ENCODE results near the gene FARP2.

FARP2 gene

GRCh38 chr2:241456546-241456945, 100.5 kb downstream of the FARP2 start:
- DNase-seq (ENCODE audit: low read depth) = no peak

DNA sequence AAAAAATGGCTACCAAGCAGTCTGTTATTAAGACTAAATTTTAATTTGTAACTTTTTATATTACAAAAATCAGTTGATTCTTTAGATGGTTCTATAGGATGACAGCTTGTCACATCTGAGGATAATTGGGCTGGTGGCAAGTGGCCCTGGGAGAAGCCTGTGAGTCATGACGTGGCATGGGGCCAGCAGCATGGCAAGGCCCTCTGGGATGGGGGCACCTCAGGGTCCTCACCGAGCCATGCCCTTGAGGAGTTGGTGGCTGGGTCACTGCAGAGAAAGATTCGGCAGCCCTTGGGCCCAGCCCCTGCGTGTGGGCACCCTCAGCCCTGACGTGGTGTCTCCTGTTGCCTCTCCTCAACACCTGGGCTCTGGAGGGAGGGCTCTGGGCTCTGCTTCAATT, 102.6 kb downstream of the FARP2 start:
- no peak for DNase-seq (ENCODE audit: low read depth)

- DNase-seq (ENCODE audit: low read depth) = no peak
Observed at GRCh38 chr2:241459520-241459919, 103.4 kb downstream of the FARP2 start.

DNA sequence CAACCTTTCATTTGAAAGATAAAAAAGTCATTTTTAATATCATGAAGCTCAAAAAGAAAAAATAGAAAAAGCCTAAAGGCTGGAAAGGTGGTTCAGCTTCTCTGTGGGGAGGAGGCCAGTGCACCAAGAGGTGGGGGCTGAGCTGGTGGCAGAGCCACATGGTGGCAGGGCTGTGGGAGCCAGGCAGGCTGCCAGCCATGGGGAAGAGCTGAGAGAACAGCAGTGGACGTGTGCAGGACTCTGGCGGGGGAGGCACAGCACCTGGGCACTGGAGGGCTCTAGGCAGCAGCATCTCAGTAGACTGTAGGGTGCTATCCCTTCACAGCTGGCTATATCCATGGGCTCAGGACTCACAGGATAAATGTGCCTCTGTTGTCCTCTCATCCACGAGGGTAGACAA, 104.5 kb downstream of the FARP2 start:
- no peak for DNase-seq (ENCODE audit: low read depth)

- DNase-seq (ENCODE audit: low read depth) = no peak
Observed at GRCh38 chr2:241461693-241462677, 105.9 kb downstream of the FARP2 start.

GRCh38 chr2:241463276-241464135, 107.4 kb downstream of the FARP2 start:
- DNase-seq (ENCODE audit: low read depth) = no peak

GRCh38 chr2:241465543-241465942, 109.5 kb downstream of the FARP2 start:
- DNase-seq (ENCODE audit: low read depth) = no peak

DNA sequence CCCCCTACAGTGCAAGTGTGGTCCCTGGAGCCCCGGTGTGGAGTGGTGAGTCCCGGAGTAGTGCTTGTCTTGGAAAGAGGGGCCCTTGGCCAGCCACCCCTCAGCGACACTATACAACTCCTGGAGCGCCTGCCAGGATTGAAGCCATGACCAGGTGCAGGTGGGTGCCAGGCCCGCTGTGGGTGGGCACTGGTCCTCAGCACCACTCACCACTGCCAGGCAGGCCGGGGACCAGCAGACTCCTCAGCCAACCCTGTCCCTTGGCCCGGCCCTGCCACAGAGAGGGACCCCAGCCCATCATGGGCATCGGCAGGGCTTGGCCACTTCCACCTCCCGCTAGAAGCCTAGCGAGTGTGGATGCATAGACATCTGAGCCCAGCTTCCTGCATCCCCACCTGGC, 110.1 kb downstream of the FARP2 start:
- no peak for DNase-seq (ENCODE audit: low read depth)

DNA sequence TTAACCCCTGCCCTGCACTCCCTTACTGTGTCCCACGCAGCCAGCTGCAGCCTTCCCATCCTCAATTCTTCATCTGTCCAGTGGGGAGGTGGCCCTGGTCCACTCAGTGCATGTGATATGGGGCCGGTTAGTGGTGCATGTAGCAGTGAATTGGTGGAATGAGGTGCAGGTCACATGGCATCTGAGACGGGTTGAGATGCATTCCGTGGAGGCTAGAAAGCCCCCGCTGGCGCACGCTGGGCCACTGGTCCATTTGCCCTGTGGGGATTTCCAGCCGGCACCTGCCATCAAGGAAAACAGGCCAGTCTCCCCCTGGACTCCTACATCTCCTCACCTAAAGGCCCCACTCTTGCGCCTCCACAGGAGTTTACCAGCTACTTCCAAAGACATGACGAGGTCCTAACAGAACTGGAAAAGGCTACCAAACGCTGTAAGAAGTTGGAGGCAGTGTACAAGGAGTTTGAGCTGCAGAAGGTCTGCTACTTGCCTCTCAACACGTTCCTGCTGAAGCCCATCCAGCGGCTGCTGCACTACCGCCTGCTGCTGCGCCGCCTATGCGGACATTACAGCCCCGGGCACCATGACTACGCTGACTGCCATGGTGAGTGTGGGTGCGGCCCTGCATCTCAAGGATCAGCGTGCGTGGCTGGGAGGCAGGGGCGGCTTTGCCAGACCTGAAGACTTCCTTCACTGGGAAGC, 111.8 kb downstream of the FARP2 start:
- no peak for DNase-seq (ENCODE audit: low read depth)

DNA sequence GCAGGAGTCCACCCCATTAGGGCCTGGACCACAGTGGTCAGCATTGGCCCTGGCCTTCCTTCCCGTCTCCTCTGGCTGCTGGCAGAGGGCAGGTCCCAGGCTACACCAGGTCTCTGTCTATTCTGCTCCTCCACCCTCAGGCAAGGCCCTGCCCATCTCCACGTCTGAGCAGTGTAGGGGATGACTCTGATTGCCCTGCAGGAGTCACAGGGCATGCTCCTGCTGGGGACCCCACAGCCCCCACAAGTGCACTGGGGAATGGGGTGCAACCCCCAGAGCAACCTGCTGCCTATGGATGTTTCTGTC, 112.3 kb downstream of the FARP2 start:
- DNase-seq (ENCODE audit: low read depth) = no peak

DNA sequence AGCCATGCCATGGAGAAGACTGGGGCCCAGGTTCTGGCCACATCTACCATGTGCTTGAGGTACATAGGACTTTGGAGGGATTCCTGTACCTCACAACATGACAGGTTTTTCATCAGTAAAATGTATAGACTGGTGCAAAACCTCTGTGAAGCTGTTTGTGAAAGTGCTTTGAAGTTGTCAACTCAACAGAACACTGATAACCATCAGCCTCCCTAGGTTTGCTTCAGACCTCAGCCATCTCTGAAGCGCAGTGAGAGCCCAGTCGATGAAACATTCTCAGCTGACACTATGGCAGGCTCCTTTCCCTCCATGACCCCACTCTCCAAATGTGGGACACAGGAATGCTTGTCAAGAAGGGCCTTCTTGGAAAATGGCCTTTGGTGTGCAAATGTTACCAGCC, 113.7 kb downstream of the FARP2 start:
- DNase-seq (ENCODE audit: low read depth) = no peak

GRCh38 chr2:241473399-241473798, 117.3 kb downstream of the FARP2 start:
- no peak for DNase-seq (ENCODE audit: low read depth)

- DNase-seq (ENCODE audit: low read depth) = no peak
Observed at GRCh38 chr2:241475267-241475666, 119.2 kb downstream of the FARP2 start.

DNA sequence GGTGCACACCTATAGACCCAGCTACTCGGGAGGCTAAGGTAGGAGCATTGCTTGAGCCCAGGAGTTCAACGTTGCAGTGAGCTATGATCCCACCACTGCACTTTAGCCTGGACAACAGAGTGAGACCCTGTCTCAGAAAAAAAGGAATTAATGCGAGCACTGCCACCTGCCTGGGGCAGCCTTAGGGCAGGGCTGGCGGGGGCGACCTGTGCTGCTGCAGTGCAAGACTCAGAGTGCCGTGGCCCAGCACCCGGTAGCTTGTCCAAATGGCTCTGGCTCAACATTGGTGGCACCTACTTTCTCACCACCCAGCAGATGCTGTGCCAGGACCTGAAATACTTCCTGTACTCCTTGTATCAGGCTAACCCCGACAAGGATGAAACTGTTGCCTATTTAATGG, 122.1 kb downstream of the FARP2 start:
- DNase-seq (ENCODE audit: low read depth) = no peak

- no peak for DNase-seq (ENCODE audit: low read depth)
Observed at GRCh38 chr2:241479026-241479898, 123.2 kb downstream of the FARP2 start.

DNA sequence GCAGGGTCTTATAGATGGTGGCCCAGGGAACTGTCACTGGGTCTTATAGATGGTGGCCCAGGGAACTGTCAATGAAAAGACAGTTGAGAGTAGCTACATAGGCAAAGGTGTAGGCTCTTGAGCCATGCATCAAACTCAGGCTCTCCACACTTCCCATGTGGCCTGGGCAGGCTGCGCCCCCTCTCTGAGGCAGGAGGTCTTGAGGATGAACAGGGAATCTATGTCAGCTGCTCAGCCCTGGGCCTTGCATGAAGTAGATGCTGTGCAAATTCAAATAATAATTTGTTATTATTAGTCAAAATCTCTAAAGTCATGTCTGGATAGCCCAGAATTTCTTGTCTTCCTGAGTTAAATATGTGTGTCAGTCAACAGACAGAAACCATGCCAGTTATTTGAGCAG, 125.6 kb downstream of the FARP2 start:
- no peak for DNase-seq (ENCODE audit: low read depth)

DNA sequence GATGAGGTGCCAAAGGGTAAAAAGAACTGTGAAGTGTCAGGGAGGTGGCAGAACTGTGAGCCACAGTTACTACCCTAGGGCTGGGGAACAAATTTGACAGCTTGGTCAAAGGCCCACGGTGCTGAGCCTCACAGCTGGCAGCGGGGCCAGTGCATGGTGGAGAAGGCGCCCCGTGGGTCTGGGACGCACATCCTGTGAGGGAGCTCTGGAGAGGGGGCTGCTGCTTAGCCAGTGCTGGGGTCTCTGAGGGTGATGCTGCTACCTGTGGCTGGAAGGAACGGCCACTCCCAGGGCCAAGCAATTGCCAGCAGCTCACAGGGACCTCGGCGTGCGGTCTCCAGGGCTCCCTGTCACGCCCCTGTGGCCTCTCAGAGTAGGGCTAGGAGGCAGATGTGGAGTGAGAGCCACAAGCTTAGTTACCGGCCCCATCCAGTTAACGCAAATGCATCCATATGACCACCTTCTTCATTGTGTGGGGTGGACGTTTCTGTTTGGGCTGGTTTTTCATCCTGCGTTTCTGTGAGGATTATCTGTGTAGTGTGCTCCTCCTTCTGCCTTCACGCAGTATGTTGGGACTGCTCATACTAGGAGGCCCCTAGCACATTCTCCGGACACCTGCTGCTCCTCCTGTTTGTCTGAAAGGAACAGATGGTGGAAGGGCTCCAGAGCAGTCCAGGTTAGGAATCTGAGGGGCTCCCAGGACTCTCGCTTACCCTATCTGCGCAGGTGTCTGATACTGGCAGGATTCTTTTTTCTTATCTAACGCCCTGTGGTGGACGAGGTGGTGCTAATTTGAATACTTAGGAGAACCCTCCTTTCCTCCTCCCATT, 126.3 kb downstream of the FARP2 start:
- no peak for DNase-seq (ENCODE audit: low read depth)

DNA sequence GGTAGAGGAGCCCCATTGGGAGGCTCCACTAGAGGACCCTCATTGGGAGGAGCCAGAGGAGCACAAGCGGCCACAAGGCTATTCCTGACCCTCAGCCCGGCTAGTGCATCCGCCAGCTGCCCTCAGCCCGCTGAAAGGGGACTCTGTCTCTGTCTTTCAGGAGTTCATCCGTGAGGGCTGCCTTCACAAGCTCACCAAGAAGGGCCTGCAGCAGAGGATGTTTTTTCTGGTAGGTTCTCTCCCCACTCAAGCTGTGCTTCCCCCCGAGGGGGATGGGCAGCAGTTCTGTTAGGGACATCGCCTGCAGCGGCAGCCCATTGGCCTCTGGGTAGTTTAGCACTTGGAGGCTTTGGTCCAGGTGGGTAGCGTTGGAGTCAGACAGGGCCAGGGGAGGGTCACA, 127.2 kb downstream of the FARP2 start:
- no peak for DNase-seq (ENCODE audit: low read depth)

GRCh38 chr2:241485172-241485911, 129.3 kb downstream of the FARP2 start:
- no peak for DNase-seq (ENCODE audit: low read depth)

DNA sequence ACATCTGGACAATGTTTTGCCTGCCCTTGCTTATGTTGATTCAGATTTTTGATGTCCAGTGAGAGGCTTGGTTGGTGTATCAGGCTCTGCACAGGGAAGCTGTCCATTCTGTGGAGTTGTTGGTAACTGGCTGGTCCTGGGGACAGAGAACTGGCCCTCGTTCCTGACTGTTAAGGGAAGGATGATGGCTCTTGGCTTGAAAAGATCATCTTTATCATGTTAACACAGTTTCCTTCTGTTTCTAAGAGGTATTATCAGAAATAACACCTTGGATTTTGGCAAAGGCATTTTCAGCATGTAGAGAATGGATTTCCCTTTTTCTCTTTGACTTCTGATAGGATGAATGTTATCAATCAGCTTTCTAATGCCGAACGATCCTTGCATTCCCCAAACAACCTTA, 133.0 kb downstream of the FARP2 start:
- DNase-seq (ENCODE audit: low read depth) = no peak

Data from iris pigment epithelial cell (primary cell).